SK-N-SH (cell line): ENCODE data around the gene VPS13C. TPM values are rescaled to one million over a fixed set of nuclear protein-coding genes. Genes with fewer than 3 reads are reported as not detected.

Experiments
- CTCF ChIA-PET: fragments of 300-600, 350-600 bp; formaldehyde crosslinking; extraction: SDS; loops from one replicate; lab custom pipeline; 2021; lab: Yijun Ruan, JAX
- POLR2A ChIA-PET: fragments of 350-600 bp; sonication (Branson Sonifier 250); formaldehyde crosslinking; extraction: SDS; loops from one replicate; lab custom pipeline; 2020; ENCODE audit warnings: antibody characterized with exemption, inconsistent platforms; lab: Yijun Ruan, JAX
- DNase-seq: peaks from one replicate; pipeline ENCODE4 v3.0.0; 2012
- H2AFZ ChIP-seq: fragments of 200-600 bp; sonication (generic); 2 replicates; pipeline ENCODE4 v1.8.1; 2016; ENCODE audit warnings: antibody characterized with exemption, mild to moderate bottlenecking, low read depth
- H3F3A ChIP-seq: fragments of 200-600 bp; sonication (generic); replicated peaks from 2 replicates; pipeline ENCODE3; 2016; ENCODE audit warnings: antibody characterized with exemption, mild to moderate bottlenecking; ENCODE audit not compliant: insufficient read depth
- H3K27ac ChIP-seq, 2 experiments: fragments of 200-500 bp in 1 of 2; fragments of 200-600 bp in 1 of 2; sonication (Bioruptor generic) in 1 of 2; sonication (generic), shearing (Covaris generic) in 1 of 2; 2 replicates each; pipeline versions ENCODE4 v1.5.1 to v1.6.1; 2014 to 2016; ENCODE audit warnings: low read depth in 2 of 2, inconsistent platforms in 1 of 2, low read length in 1 of 2, mild to moderate bottlenecking in 1 of 2, mixed read lengths in 1 of 2
- H3K27me3 ChIP-seq: fragments of 200-600 bp; sonication (generic), shearing (Covaris generic); 2 replicates; pipeline ENCODE4 v1.6.1; 2016; ENCODE audit warnings: mixed run types; ENCODE audit not compliant: insufficient read depth
- H3K36me3 ChIP-seq, 2 experiments: fragments of 200-500 bp in 1 of 2; fragments of 200-600 bp in 1 of 2; sonication (Bioruptor generic) in 1 of 2; sonication (generic) in 1 of 2; replicated peaks in 1 of 2; 2 replicates each; pipeline versions ENCODE3 to v1.5.1; 2014 to 2016; ENCODE audit warnings: low read length in 1 of 2, mild to moderate bottlenecking in 1 of 2; ENCODE audit not compliant: insufficient read depth in 2 of 2, control insufficient read depth in 1 of 2
- H3K4me1 ChIP-seq, 2 experiments: fragments of 200-500 bp in 1 of 2; fragments of 200-600 bp in 1 of 2; sonication (Bioruptor generic) in 1 of 2; sonication (generic), shearing (Covaris generic) in 1 of 2; 2 replicates each; pipeline versions ENCODE4 v1.5.1 to v1.6.1; 2014 to 2016; ENCODE audit warnings: low read depth in 1 of 2, low read length in 1 of 2, mixed run types in 1 of 2; ENCODE audit not compliant: insufficient read depth in 2 of 2, control insufficient read depth in 1 of 2
- H3K4me2 ChIP-seq: fragments of 200-600 bp; sonication (generic), shearing (Covaris generic); 2 replicates; pipeline ENCODE4 v1.6.1; 2017; ENCODE audit warnings: mixed run types
- H3K4me3 ChIP-seq, 2 experiments: fragments of 200-500 bp in 1 of 2; fragments of 200-600 bp in 1 of 2; sonication (Bioruptor generic) in 1 of 2; sonication (generic), shearing (Covaris generic) in 1 of 2; 2 replicates each; pipeline versions ENCODE4 v1.5.1 to v1.8.1; 2014 to 2016; ENCODE audit warnings: low read depth in 2 of 2, inconsistent platforms in 1 of 2, low read length in 1 of 2, mild to moderate bottlenecking in 1 of 2, mixed read lengths in 1 of 2, moderate library complexity in 1 of 2
- H3K79me2 ChIP-seq: fragments of 200-600 bp; sonication (generic); 2 replicates; pipeline ENCODE4 v1.8.1; 2017; ENCODE audit warnings: mild to moderate bottlenecking; ENCODE audit not compliant: insufficient read depth
- H3K9ac ChIP-seq: fragments of 200-600 bp; sonication (generic); 2 replicates; pipeline ENCODE4 v1.6.1; 2017; ENCODE audit warnings: mixed run types
- H3K9me2 ChIP-seq: fragments of 200-600 bp; sonication (generic); 2 replicates; pipeline ENCODE4 v1.6.1; 2017; ENCODE audit warnings: mixed run types
- H3K9me3 ChIP-seq: fragments of 200-600 bp; sonication (generic); 2 replicates; pipeline ENCODE4 v1.6.1; 2017; ENCODE audit warnings: mixed run types, mild to moderate bottlenecking, moderate library complexity
- H4K20me1 ChIP-seq: fragments of 200-600 bp; sonication (generic); 2 replicates; pipeline ENCODE4 v1.6.1; 2017; ENCODE audit warnings: mild to moderate bottlenecking, mixed run types; ENCODE audit not compliant: insufficient read depth
- EP300 ChIP-seq, 2 experiments: IDR thresholded peaks; 2 replicates each; pipeline versions ENCODE4 v1.4.0 to v1.6.1; 2012; ENCODE audit warnings: borderline replicate concordance in 1 of 2, low read depth in 1 of 2, low read length in 1 of 2
- FOXM1 ChIP-seq: IDR thresholded peaks from 2 replicates; pipeline ENCODE4 v1.4.0; 2012; ENCODE audit warnings: low read depth, mild to moderate bottlenecking
- IRF3 ChIP-seq: fragments of 150-350 bp; IDR thresholded peaks from 2 replicates; pipeline ENCODE4 v1.6.1; 2016; ENCODE audit warnings: mild to moderate bottlenecking, low read depth, low read length
- MAX ChIP-seq: IDR thresholded peaks from 2 replicates; pipeline ENCODE4 v1.4.0; 2012; ENCODE audit warnings: low read depth
- MXI1 ChIP-seq: IDR thresholded peaks from 2 replicates; pipeline ENCODE4 v1.6.1; 2012; ENCODE audit warnings: mild to moderate bottlenecking, low read depth, low read length, improper control_type of control experiment
- NRF1 ChIP-seq: IDR thresholded peaks from 2 replicates; pipeline ENCODE4 v1.6.1; 2012; ENCODE audit warnings: low read depth, mild to moderate bottlenecking, low read length
- PBX3 ChIP-seq: IDR thresholded peaks from 2 replicates; pipeline ENCODE4; 2012
- RCOR1 ChIP-seq: fragments of 150-350 bp; IDR thresholded peaks from 2 replicates; pipeline ENCODE4 v1.6.1; 2017; ENCODE audit warnings: antibody characterized with exemption, low read length
- REST ChIP-seq: IDR thresholded peaks from 2 replicates; pipeline ENCODE4 v1.6.1; 2012; ENCODE audit warnings: mild to moderate bottlenecking, low read depth, low read length, moderate library complexity
- RFX5 ChIP-seq: IDR thresholded peaks from 2 replicates; pipeline ENCODE4 v1.6.1; 2012; ENCODE audit warnings: mild to moderate bottlenecking, improper control_type of control experiment, low read length
- SIN3A ChIP-seq: IDR thresholded peaks from 2 replicates; pipeline ENCODE4 v1.6.1; 2012; ENCODE audit warnings: low read depth, mild to moderate bottlenecking, low read length, moderate library complexity, borderline replicate concordance
- SMC3 ChIP-seq: IDR thresholded peaks from 2 replicates; pipeline ENCODE4 v1.6.1; 2012; ENCODE audit warnings: low read depth, low read length, improper control_type of control experiment
- TAF1 ChIP-seq: IDR thresholded peaks from 2 replicates; pipeline ENCODE4 v1.6.1; 2012; ENCODE audit warnings: low read depth, mild to moderate bottlenecking, low read length, moderate library complexity, borderline replicate concordance
- TEAD4 ChIP-seq: IDR thresholded peaks from 2 replicates; pipeline ENCODE4 v1.4.0; 2012; ENCODE audit warnings: mild to moderate bottlenecking, borderline replicate concordance; ENCODE audit not compliant: insufficient read depth
- USF2 ChIP-seq: fragments of 150-350 bp; IDR thresholded peaks from 2 replicates; pipeline ENCODE4 v1.6.1; 2017; ENCODE audit warnings: antibody characterized with exemption, low read length, low read depth, borderline replicate concordance
- YY1 ChIP-seq: IDR thresholded peaks from 2 replicates; pipeline ENCODE4 v1.4.0; 2012; ENCODE audit warnings: low read depth, mild to moderate bottlenecking
- WGBS: methylation state at CpG from one replicate; pipeline ENCODE4 v1.1.6; 2017; ENCODE audit warnings: low lambda C conversion rate; 5-methylcytosine and 5-hydroxymethylcytosine counted together
- polyA plus RNA-seq, 3 experiments: library from polyadenylated mRNA; depleted of rRNA; stranded (reverse); fragments of >200 nt; gene quantifications; 2 replicates each; pipeline ENCODE4 v1.2.3, GENCODE V29; 2012

The VPS13C gene
- polyA plus RNA-seq, 1 of the 3 experiments (the other 2 are of a cell fraction) = 5.7 TPM

GRCh38 chr15:62047282-62047827 is 12.9 kb downstream of the VPS13C start:
- ChIA-PET POLR2A (no interaction called here), CTCF (interaction anchor here (0.6 to 1.1 kb wide), 2 partner anchors 13 to 207 kb away, joined by 3 to 5 read pairs; partner anchors contain the start of gene VPS13C)
- no peaks in the 10 kb centered on the region for H3K9me3 ChIP-seq
- H3F3A ChIP-seq = peaks cover 18% of the 10 kb centered on the region
- no peaks in the 10 kb centered on the region; a peak in 1 of 4 replicates for H3K4me1 ChIP-seq
- DNase-seq = no peak
- no peak for TF ChIP-seq USF2
- peaks cover 39% of the 10 kb centered on the region for H4K20me1 ChIP-seq
- no peaks in the 10 kb centered on the region for H3K27me3 ChIP-seq
- H3K9me2 ChIP-seq = no peaks in the 10 kb centered on the region
- 98% methylated on average over 2 of the region's 2 CpGs for WGBS
- no peak overlapping the region for H3K4me2 ChIP-seq
- H3K9ac ChIP-seq = no peak overlapping the region
- H2AFZ ChIP-seq = no peak overlapping the region
- H3K4me3 ChIP-seq = no peak overlapping the region
- no peak overlapping the region for H3K27ac ChIP-seq
- H3K79me2 ChIP-seq = peaks cover 79% of the 10 kb centered on the region
- H3K36me3 ChIP-seq = peaks cover 2 to 12% of the 10 kb centered on the region in 2 experiments

- CTCF ChIA-PET = interaction anchor here (1.1 kb wide), 1 partner anchor 8 kb away, joined by 3 read pairs; no protein-coding TSS in a partner anchor
These were observed 14.0 kb downstream of the VPS13C start for GRCh38 chr15:62046078-62046743.

More at GRCh38 chr15:62046078-62046743, 14.0 kb downstream of the VPS13C start:
- no peaks in the 10 kb centered on the region for H3K27me3 ChIP-seq
- TF ChIP-seq MXI1 (no peak), USF2 (no peak), REST (no peak), IRF3 (no peak), NRF1 (no peak), SMC3 (no peak), FOXM1 (no peak), RFX5 (no peak), EP300 (IDR thresholded peaks at IDR 0.05; ENCODE audit: borderline replicate concordance in 1 of 2, low read depth in 1 of 2, low read length in 1 of 2) (no peak), PBX3 (no peak), TAF1 (no peak), SIN3A (no peak), YY1 (no peak), MAX (no peak), RCOR1 (no peak), TEAD4 (no peak)
- no peak overlapping the region for H3K9ac ChIP-seq
- H3K4me2 ChIP-seq = no peak overlapping the region
- peaks cover 21% of the 10 kb centered on the region for H3F3A ChIP-seq
- POLR2A ChIA-PET = no interaction called here
- H3K9me2 ChIP-seq = no peaks in the 10 kb centered on the region
- no peaks in the 10 kb centered on the region; a peak in 1 of 4 replicates for H3K4me1 ChIP-seq
- H3K79me2 ChIP-seq = peaks cover 68% of the 10 kb centered on the region
- H3K36me3 ChIP-seq = peaks cover 2 to 23% of the 10 kb centered on the region in 2 experiments
- H3K4me3 ChIP-seq = no peak overlapping the region
- no peak overlapping the region for H3K27ac ChIP-seq
- no peak for DNase-seq
- no peak overlapping the region for H2AFZ ChIP-seq
- peaks cover 30% of the 10 kb centered on the region for H4K20me1 ChIP-seq
- 84% methylated on average over 5 of the region's 5 CpGs for WGBS
- H3K9me3 ChIP-seq = no peaks in the 10 kb centered on the region
